HEK293T (cell line): ENCODE measurements around the gene SNF8.

ENCODE experiments used
- CTCF ChIA-PET: fragments of 350-600 bp; formaldehyde crosslinking; extraction: SDS; loops from one replicate; lab custom pipeline; 2021; ENCODE audit warnings: antibody characterized with exemption, inconsistent platforms; lab: Yijun Ruan, JAX
- POLR2A ChIA-PET: fragments of 350-600 bp; formaldehyde crosslinking; extraction: SDS; loops from one replicate; lab custom pipeline; 2020; ENCODE audit warnings: antibody characterized with exemption, inconsistent platforms; lab: Yijun Ruan, JAX
- DNase-seq: peaks from one replicate; pipeline ENCODE4 v3.0.0; 2012; ENCODE audit warnings: mixed read lengths; ENCODE audit errors: extremely low spot score
- ARNT ChIP-seq: fragments of 450-650 bp; IDR thresholded peaks from 2 replicates; pipeline ENCODE4 v1.6.1; 2017; ENCODE audit warnings: mild to moderate bottlenecking
- BHLHE40 ChIP-seq: fragments of 450-650 bp; IDR thresholded peaks from 2 replicates; pipeline ENCODE4 v1.6.1; 2016; ENCODE audit warnings: mild to moderate bottlenecking, moderate library complexity, borderline replicate concordance
- CTBP1 ChIP-seq: fragments of 450-650 bp; IDR thresholded peaks from 2 replicates; pipeline ENCODE4 v1.6.1; 2016; ENCODE audit warnings: borderline replicate concordance
- ELF4 ChIP-seq: fragments of 450-650 bp; IDR thresholded peaks from 2 replicates; pipeline ENCODE4 v1.6.1; 2017; ENCODE audit warnings: antibody characterized with exemption
- FOXA1 ChIP-seq: fragments of 450-650 bp; IDR thresholded peaks from 2 replicates; pipeline ENCODE4 v1.6.1; 2016; ENCODE audit warnings: mild to moderate bottlenecking
- FOXK2 ChIP-seq: fragments of 450-650 bp; IDR thresholded peaks from 2 replicates; pipeline ENCODE4 v1.6.1; 2016; ENCODE audit warnings: mild to moderate bottlenecking
- FOXM1 ChIP-seq: fragments of 450-650 bp; IDR thresholded peaks from 2 replicates; pipeline ENCODE4 v1.6.1; 2017; ENCODE audit warnings: mild to moderate bottlenecking, borderline replicate concordance
- HDGF ChIP-seq: fragments of 450-650 bp; IDR thresholded peaks from 2 replicates; pipeline ENCODE4 v1.6.1; 2017; ENCODE audit warnings: antibody characterized with exemption, borderline replicate concordance
- L3MBTL2 ChIP-seq: fragments of 450-650 bp; conservative IDR thresholded peaks from 2 replicates; pipeline ENCODE4 v1.6.1; 2016; ENCODE audit warnings: mild to moderate bottlenecking
- LEF1 ChIP-seq: fragments of 450-650 bp; IDR thresholded peaks from 2 replicates; pipeline ENCODE4 v1.6.1; 2017; ENCODE audit warnings: mild to moderate bottlenecking, borderline replicate concordance
- NFRKB ChIP-seq: fragments of 450-650 bp; IDR thresholded peaks from 2 replicates; pipeline ENCODE4 v1.6.1; 2016; ENCODE audit warnings: mild to moderate bottlenecking, moderate library complexity
- PKNOX1 ChIP-seq: fragments of 450-650 bp; IDR thresholded peaks from 2 replicates; pipeline ENCODE4 v1.6.1; 2016
- SP1 ChIP-seq: fragments of 450-650 bp; IDR thresholded peaks from 2 replicates; pipeline ENCODE4 v1.6.1; 2017
- SUZ12 ChIP-seq: fragments of 450-650 bp; IDR thresholded peaks from 2 replicates; pipeline ENCODE4 v1.6.1; 2016; ENCODE audit warnings: mild to moderate bottlenecking
- TARDBP ChIP-seq: fragments of 450-650 bp; IDR thresholded peaks from 2 replicates; pipeline ENCODE4 v1.6.1; 2016
- ZNF384 ChIP-seq: fragments of 450-650 bp; IDR thresholded peaks from 2 replicates; pipeline ENCODE4 v1.6.1; 2016

The SNF8 gene

DNA sequence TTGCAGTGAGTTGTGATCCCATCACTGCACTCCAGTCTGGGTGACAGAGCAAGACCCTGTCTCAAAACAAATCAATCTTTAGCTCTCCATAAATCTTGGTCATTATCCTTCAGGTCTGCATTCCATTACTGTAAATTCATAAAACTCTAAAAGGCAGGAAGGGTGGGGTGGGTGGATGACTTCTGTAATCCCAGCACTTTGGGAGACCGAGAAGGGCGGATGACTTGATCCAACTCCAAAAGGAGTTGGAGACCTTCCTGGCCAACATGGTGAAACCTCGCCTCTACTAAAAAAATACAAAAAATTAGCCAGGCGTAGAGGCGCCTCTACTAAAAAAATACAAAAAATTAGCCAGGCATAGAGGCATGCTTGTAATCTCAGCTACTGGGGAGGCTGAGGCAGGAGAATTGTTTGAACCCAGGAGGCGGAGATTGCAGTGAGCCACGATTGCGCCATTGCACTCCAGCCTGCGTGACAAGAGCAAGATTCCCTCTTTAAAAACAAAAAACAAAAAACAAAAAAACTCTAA lies 38.6 kb downstream of the SNF8 start:
- TF ChIP-seq ARNT (no peak), FOXK2 (no peak), NFRKB (no peak), TARDBP (no peak), ELF4 (no peak), FOXA1 (no peak)
- ChIA-PET POLR2A (interaction anchor here (6.0 kb wide), 1 partner anchor 13 kb away, joined by 45 read pairs; the partner anchor contains the start of gene ATP5MC1), CTCF (no interaction called here)
- no peak for DNase-seq

DNA sequence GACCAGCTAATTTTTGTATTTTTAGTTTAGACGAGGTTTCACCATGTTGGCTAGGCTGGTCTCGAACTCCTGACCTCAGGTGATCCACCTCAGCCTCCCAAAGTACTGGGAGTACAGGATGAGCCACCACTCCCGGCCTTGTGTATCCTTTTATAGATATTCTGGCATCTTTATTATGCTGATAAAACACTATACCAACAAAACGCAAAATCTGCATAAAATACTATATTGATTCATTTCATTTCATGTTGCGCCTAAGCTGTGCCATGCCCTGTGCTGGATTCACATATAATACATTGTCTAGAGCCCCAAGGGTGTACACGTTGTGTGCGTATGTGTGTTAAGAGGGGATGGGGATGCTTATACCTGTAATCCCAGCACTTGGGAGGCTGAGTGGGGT lies 40.2 kb downstream of the SNF8 start:
- POLR2A ChIA-PET: interaction anchor here (0.6 to 6.0 kb wide), 2 partner anchors 11 to 92 kb away, joined by 3 to 45 read pairs; partner anchors contain the start of gene ATP5MC1
- DNase-seq: no peak
- CTCF ChIA-PET: no interaction called here
- no peak for TF ChIP-seq HDGF
- no peak for TF ChIP-seq CTBP1
- no peak for TF ChIP-seq SP1
- no peak for TF ChIP-seq BHLHE40
- no peak for TF ChIP-seq TARDBP
- TF ChIP-seq L3MBTL2: no peak
- TF ChIP-seq ELF4: no peak
- no peak for TF ChIP-seq ZNF384
- no peak for TF ChIP-seq FOXM1
- no peak for TF ChIP-seq FOXA1
- no peak for TF ChIP-seq NFRKB
- TF ChIP-seq FOXK2: no peak

GRCh38 chr17:48903401-48903800 lies 41.2 kb downstream of the SNF8 start:
- POLR2A ChIA-PET: interaction anchor here (6.0 kb wide), 1 partner anchor 10 kb away, joined by 45 read pairs; the partner anchor contains the start of gene ATP5MC1
- CTCF ChIA-PET: no interaction called here
- DNase-seq: no peak
- TF ChIP-seq ARNT: no peak

- DNase-seq: no peak
- ChIA-PET POLR2A (interaction anchor here (1.2 to 6.0 kb wide), 2 partner anchors 8 to 96 kb away, joined by 3 to 45 read pairs; partner anchors contain the start of genes ATP5MC1 and IGF2BP1), CTCF (no interaction called here)
- no peak for TF ChIP-seq FOXA1
- TF ChIP-seq SP1: no peak
- TF ChIP-seq CTBP1: no peak
- TF ChIP-seq PKNOX1: no peak
- no peak for TF ChIP-seq L3MBTL2
- no peak for TF ChIP-seq ELF4
- no peak for TF ChIP-seq FOXK2
- TF ChIP-seq FOXM1: no peak
- TF ChIP-seq NFRKB: no peak
- TF ChIP-seq BHLHE40: no peak
- no peak for TF ChIP-seq TARDBP
- TF ChIP-seq SUZ12: no peak
- no peak for TF ChIP-seq LEF1
- TF ChIP-seq ARNT: no peak
- TF ChIP-seq ZNF384: no peak
- TF ChIP-seq HDGF: no peak
These were observed 43.4 kb downstream of the SNF8 start for GRCh38 chr17:48901241-48901640.

DNA sequence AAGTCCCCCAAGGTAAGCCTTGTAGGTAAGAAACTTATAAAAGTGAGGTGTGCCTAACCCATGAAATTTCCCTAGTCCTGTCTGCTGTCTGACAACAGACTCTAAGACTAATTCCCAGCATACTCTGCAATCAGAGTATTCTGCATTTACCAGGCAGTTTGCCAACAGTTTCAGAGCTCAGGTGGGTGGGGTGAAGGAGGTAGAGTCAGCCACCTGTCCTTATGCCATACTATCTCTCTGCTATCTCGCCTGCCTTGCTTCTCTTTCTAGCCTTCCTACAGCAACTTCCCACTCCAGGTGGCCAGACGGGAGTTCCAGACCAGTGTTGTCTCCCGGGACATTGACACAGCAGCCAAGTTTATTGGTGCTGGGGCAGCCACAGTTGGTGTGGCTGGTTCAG lies 49.8 kb downstream of the SNF8 start:
- CTCF ChIA-PET: no interaction called here
- TF ChIP-seq FOXM1: no peak
- TF ChIP-seq ELF4: no peak
- TF ChIP-seq L3MBTL2: no peak
- no peak for TF ChIP-seq FOXA1
- TF ChIP-seq ARNT: no peak
- TF ChIP-seq SP1: no peak
- TF ChIP-seq CTBP1: no peak
- TF ChIP-seq ZNF384: no peak
- POLR2A ChIA-PET: interaction anchor here (5.0 kb wide), 1 partner anchor 14 kb away, joined by 59 read pairs; the partner anchor contains the start of gene UBE2Z
- DNase-seq: no peak

DNA sequence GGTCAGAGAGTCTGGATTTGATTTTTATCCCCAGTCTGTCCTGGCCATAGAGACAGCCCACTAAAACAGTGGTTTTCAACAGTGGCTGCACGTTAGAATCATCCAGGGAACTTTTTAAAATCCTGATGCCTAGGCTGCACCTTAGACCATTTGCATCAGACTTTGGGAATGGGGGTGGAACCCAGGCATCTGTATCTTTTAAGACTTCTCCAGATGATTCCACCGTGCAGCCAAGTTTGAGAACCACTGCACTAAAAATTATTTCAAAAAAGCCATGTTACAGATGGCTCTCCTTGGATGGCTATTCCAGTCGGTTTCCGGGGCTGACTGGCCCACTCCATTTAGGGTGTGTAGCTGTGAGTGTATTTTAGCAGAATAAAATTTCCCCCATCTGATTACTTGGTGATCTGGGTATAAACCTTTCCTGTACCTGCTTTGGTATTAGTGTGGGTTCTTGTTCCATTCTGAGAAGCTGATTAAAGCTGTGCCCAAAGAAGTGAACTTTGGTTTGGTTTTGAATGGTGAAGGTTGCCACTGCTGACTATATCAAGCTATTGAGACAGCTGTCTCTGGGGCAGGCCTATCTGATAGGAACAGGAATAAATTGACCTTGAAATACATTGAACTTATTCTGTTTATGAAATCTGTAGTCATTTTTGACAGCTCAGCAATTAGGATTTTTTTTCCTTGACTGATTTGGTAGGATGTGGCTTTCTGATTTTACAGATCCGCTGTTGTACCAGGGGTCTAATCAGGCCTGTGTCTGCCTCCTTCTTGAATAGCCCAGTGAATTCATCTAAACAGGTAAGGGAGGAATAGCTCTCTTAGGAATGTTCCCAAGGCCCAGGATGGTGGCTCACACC lies 50.8 kb downstream of the SNF8 start:
- ChIA-PET POLR2A (interaction anchor here (0.8 to 5.0 kb wide), 7 partner anchors 9 to 126 kb away, joined by 3 to 59 read pairs (median 13); partner anchors contain the start of genes IGF2BP1, SNF8 and UBE2Z), CTCF (interaction anchor here (1.2 kb wide), 1 partner anchor 10 kb away, joined by 3 read pairs; no protein-coding TSS in a partner anchor)
- no peak for TF ChIP-seq LEF1
- no peak for TF ChIP-seq CTBP1
- TF ChIP-seq PKNOX1: no peak
- no peak for TF ChIP-seq BHLHE40
- no peak for TF ChIP-seq ELF4
- no peak for TF ChIP-seq FOXA1
- TF ChIP-seq ARNT: no peak
- no peak for TF ChIP-seq ZNF384
- DNase-seq: no peak
